ENCODE measurements around the gene SPIC.

The SPIC gene

DNA sequence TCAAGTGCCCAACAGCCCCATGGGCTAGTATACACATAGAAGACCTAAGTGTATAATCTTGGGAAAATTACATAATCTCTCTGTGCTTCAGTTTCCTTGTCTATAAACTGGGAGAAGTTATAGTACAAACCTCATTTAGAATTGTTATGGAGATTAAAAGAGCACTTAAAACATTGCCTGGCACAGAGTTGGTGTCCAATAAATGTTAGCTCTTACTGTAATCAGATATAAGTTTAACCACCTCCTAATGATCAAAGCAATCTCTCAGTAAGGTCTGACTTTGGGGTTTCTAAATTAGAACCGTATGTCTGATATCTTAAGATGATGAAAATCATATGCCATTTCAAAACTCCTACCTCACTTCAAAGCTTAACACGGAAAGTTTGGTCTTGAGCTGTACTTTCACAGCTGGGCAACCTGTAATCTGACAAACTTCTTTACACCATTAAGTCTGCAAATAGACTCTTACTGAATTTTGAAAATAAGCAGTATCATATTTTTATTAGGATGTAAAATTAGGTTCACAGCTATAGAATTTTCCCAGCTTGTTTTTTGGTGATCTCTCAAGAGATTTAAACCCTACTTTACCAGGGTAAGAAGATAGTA is 61.0 kb downstream of the SPIC start:
- DNase-seq = no peak

Measured in CD4-positive, alpha-beta T cell treated with Interleukin-4 for 1 hour (primary cell).